Measurements from ENCODE around the gene GPR137.

DNA sequence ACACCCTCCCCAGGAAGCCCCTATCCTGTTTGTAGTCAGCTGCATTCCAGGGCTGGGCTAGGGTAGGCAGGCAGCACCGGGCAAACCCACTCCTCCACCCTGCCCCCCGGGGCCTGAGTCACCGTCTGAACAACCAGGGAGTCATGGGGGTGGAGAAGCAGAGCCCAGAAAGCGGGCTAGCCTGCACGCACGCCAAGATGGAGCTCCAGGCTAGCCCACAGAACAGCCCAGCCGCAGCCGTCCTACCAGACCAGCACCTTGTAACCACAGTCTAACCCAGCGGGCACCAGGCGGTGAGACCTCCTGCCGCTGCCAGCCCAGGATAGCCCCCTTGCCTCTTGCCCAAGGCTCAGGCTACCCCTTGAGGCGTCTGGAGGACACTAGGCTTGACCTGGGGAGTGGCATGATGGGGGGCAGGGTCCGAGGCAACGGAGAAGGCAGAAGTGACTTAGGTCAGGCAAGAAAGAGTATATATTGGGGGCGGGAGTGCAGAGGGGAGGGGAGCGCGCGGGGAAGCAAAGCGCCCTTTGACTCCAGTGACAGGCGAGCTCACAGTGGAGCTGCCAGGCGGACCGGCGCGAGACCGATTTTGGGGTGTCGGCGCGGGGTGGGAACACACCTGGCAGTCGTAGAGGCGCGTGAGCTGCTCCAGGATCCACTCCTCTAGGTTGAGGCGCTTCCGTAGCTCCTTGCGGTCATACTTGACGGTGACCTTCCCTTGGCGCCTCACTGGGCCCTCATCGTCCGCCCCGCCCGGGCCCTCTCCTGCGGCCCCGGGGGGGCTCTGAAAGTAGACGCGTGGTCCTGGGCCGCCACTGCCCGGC, 39.6 kb upstream of the GPR137 start:
- TF ChIP-seq CTCF (IDR thresholded peaks at IDR 0.05) (no peak), POLR2A (IDR thresholded peaks at IDR 0.05) (peak in 1 of 2 donors; percentile 14)

Data from thyroid gland (tissue), 4 donors.